Pancreas (tissue), 10 donors: ENCODE results near the gene KANSL3. TPM values are rescaled to one million over a fixed set of nuclear protein-coding genes. Genes with fewer than 3 reads are reported as not detected.

Experiments
- ATAC-seq, 4 donors: fragments of 200-7000 bp; cut with Tn5 transposase; one replicate each; pipeline versions ENCODE4 v1.8.0 to v1.9.1; 2020; ENCODE audit warnings: mild to moderate bottlenecking in 4 of 4, moderate library complexity in 4 of 4
- DNase-seq, 6 donors: peaks; one replicate each; pipeline ENCODE4 v3.0.0-alpha.2; 2020
- FAIRE-seq: peaks from 2 replicates; lab custom pipeline; 2012; peaks lifted over from hg19 to GRCh38; lab: Jason Lieb, UNC
- H3K27ac ChIP-seq, 4 donors: fragments of 200-600 bp; sonication (generic); 1 replicate in 3 of 4; 2 replicates in 1 of 4; pipeline versions ENCODE4 v1.5.0 to v1.8.0; 2020
- H3K27me3 ChIP-seq, 4 donors: fragments of 200-600 bp; one replicate each; pipeline ENCODE4 v1.8.0; 2021
- H3K36me3 ChIP-seq, 3 donors: fragments of 200-600 bp; sonication (generic) in 1 of 3; one replicate each; pipeline versions ENCODE4 v1.5.0 to v1.8.0; 2020 to 2021
- H3K4me1 ChIP-seq, 3 donors: fragments of 200-600 bp; one replicate each; pipeline ENCODE4 v1.8.0; 2021
- H3K4me3 ChIP-seq, 4 donors: fragments of 200-600 bp; sonication (generic) in 2 of 4; one replicate each; pipeline versions ENCODE4 v1.5.0 to v1.8.0; 2020 to 2021
- H3K9me3 ChIP-seq, 4 donors: fragments of 200-600 bp; one replicate each; pipeline ENCODE4 v1.8.0; 2021
- WGBS, 2 donors: extraction: QIAGEN DNeasy Blood & Tissue Kit; methylation state at CpG; one replicate each; pipeline ENCODE4 v1.1.7; 2013; 5-methylcytosine and 5-hydroxymethylcytosine counted together
- intact Hi-C, 3 donors: fragments of 100-400 bp; cut with DNase I; formaldehyde crosslinking; loops; one replicate each; pipeline versions ENCODE4 v1.11.1 to v1.14.2; 2022
- polyA plus RNA-seq, 2 donors: library from polyadenylated mRNA; stranded (reverse); fragments of 200-250 nt; gene quantifications; one replicate each; pipeline ENCODE4 v1.2.3, GENCODE V29; 2013
- total RNA-seq, 6 donors: library from RNA; stranded (reverse); fragmentation: NEBNext Ultra II Directional in 4 of 6; extraction: Animal tissue kit (Norgen Biotek cat#: 25700) in 4 of 6; gene quantifications; one replicate each; pipeline versions ENCODE4 v1.2.1 to v1.2.4, GENCODE V29; 2021 to 2023
- TF ChIP-seq, protein P1 (sequence below), 4 donors: fragments of 200-600 bp; sonication (generic) in 3 of 4; IDR thresholded peaks; one replicate each; pipeline versions ENCODE4 v1.5.0 to v1.8.0; 2021; ENCODE audit warnings: antibody characterized with exemption in 4 of 4
- donor health status: healthy with polysubstance abuse.
- donor health status: DM: no; HTN: no; CAD: no; lungs with moderate emphysema.
- donor health status: DM: no; HTN: no; CAD: no.
- donor health status: control.
- donor health status: control.
- donor health status: Bipolar disorder and iron deficiency.
- donor health status: DM: yes; HTN: yes; CAD: no.
- donor health status: DM: no; HTN: no; CAD: no.
- donor health status: DM: no; HTN: no; CAD: no.
- donor health status: DM: yes; HTN: yes; CAD: no.

The KANSL3 gene
- total and polyA plus RNA-seq, 8 donors = 14.8 to 28.9 (median 19.2) TPM

DNA sequence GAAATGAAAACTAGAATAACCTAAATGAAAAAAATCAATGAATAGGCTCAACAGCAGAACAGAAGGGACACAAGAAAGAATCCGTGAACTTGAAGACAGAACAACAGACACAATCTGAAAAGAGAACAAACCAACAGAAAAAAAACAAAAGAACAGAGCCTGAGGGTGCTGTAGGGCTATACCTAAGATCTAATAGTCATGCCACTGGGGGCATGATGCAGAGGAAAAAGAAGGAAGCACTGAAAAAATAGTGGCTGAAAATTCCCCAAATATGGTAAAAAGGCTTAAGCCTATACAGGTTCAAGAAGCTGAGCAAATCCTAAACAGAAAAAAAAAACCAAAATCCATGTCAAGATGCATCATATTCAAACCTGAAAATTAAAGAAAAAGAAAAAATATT is 50.3 kb downstream of the KANSL3 start:
- DNase-seq = no peak
- TF ChIP-seq, protein P1, sequence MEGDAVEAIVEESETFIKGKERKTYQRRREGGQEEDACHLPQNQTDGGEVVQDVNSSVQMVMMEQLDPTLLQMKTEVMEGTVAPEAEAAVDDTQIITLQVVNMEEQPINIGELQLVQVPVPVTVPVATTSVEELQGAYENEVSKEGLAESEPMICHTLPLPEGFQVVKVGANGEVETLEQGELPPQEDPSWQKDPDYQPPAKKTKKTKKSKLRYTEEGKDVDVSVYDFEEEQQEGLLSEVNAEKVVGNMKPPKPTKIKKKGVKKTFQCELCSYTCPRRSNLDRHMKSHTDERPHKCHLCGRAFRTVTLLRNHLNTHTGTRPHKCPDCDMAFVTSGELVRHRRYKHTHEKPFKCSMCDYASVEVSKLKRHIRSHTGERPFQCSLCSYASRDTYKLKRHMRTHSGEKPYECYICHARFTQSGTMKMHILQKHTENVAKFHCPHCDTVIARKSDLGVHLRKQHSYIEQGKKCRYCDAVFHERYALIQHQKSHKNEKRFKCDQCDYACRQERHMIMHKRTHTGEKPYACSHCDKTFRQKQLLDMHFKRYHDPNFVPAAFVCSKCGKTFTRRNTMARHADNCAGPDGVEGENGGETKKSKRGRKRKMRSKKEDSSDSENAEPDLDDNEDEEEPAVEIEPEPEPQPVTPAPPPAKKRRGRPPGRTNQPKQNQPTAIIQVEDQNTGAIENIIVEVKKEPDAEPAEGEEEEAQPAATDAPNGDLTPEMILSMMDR (IDR thresholded peaks at IDR 0.05) = no peak
- WGBS, 2 donors = 93 to 100% methylated on average over 1 of the region's 1 CpG
- ATAC-seq = no peak
- Histone ChIP-seq H3K9me3 (no peaks in the 10 kb centered on the region), H3K4me3 (no peak overlapping the region), H3K27me3 (no peaks in the 10 kb centered on the region), H3K4me1 (no peaks in the 10 kb centered on the region), H3K36me3 (peaks cover 0 to 4% (median 0%) of the 10 kb centered on the region in 3 donors), H3K27ac (no peak overlapping the region)
- no peak for FAIRE-seq
- intact Hi-C loops = no loop called here

DNA sequence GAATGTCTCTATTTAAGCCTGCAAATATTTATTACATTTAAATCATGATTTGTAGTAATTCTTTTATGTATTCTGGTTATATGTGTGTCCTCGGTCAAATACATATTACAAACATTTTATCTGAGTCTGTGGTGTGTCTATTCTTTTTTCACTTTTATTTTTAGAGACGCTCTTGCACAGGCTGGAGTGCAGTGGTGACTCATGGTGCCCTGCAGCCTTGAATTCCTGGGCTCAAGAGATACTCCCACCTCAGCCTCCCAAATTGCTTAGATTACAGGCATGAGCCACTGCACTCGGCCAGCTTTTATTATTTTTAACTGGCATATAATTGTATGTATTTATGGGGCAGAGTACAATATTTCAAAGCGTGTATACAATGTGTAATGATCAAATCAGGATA is 54.1 kb downstream of the KANSL3 start:
- intact Hi-C loops = no loop called here
- 94 to 96% methylated on average over 4 of the region's 4 CpGs for whole genome bisulfite sequencing, 2 donors
- Histone ChIP-seq H3K27me3 (no peaks in the 10 kb centered on the region), H3K4me1 (no peaks in the 10 kb centered on the region), H3K36me3 (no peaks in the 10 kb centered on the region), H3K27ac (no peak overlapping the region), H3K9me3 (no peaks in the 10 kb centered on the region), H3K4me3 (no peak overlapping the region)
- TF ChIP-seq, protein P1 (IDR thresholded peaks at IDR 0.05) = no peak
- ATAC-seq (no peak), DNase-seq (no peak), FAIRE-seq (no peak)

DNA sequence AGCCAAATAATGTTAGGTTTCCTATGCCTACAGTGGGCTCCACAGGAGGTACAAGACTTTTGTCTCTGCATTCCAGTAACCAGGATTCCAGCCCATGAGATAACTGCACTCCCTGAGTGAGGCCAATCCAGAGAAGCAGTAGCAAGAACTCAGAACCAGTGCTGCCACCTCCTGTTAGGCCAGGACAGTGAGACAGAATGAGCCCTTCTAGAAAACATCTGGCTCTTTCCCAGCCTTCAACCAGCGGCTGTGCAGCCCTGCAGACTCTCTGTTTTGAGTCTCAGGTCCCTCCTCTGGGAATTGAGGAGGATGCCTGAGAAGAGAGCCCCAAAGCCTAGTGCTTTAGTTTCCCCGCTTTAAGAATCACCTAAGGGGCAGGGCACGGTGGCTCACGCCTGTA is 57.3 kb downstream of the KANSL3 start:
- Histone ChIP-seq H3K27ac (no peak overlapping the region), H3K9me3 (no peaks in the 10 kb centered on the region), H3K4me3 (no peak overlapping the region), H3K36me3 (no peaks in the 10 kb centered on the region), H3K27me3 (no peaks in the 10 kb centered on the region), H3K4me1 (no peaks in the 10 kb centered on the region)
- no peak for DNase-seq
- intact Hi-C loops = no loop called here
- no peak for FAIRE-seq
- WGBS, 2 donors = 82 to 89% methylated on average over 4 of the region's 4 CpGs
- TF ChIP-seq, protein P1 (IDR thresholded peaks at IDR 0.05) = no peak
- peak in 1 of 4 donors; percentile 86 for ATAC-seq

DNA sequence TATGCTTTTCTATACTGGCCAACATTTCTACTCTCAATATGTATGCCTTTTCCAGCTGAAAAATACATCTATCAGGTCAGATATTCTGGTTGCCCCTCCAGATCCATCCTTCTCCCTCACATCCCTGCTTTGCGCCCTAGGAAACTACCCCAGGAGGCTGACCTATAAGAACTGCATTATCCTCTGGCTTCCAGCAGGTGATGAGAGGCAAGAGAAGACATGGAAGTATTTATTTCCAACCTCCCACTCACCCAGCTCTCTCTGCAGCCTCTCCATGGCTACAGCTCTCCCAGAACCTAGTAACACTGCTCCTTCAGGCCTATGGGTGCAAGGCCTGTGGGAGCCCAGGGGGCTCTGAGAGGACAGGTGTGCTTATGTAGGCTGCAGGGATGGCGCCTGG is 58.7 kb downstream of the KANSL3 start:
- no peak overlapping the region for H3K27ac ChIP-seq
- no peak for ATAC-seq
- H3K9me3 ChIP-seq = no peaks in the 10 kb centered on the region
- no peaks in the 10 kb centered on the region for H3K4me1 ChIP-seq
- no peak overlapping the region for H3K4me3 ChIP-seq
- intact Hi-C loops = no loop called here
- no peak for DNase-seq
- TF ChIP-seq, protein P1 (IDR thresholded peaks at IDR 0.05) = no peak
- no peaks in the 10 kb centered on the region for H3K27me3 ChIP-seq
- 96 to 98% methylated on average over 2 of the region's 2 CpGs for WGBS, 2 donors
- no peaks in the 10 kb centered on the region for H3K36me3 ChIP-seq
- no peak for FAIRE-seq

DNA sequence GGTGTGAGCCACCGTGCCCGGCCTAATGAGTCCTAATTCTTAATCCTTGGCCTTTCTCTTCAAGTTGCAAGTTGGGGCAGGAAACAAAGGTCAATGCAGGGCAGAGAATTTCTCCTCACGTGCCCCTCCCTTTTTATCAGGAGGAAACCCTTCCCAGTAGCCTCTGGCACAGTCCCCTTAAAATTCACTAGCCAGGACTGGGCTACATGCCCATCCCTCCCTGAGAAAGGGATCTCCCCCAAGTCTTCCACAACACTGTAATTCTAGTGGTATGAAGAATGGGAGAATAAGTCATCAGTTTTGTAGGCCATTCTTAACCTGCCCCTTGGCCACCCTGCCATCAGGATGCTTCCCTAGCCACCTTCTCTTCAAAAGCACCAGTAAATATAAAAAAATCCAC is 59.4 kb downstream of the KANSL3 start:
- TF ChIP-seq, protein P1 (IDR thresholded peaks at IDR 0.05) = no peak
- DNase-seq (no peak), FAIRE-seq (no peak), ATAC-seq (no peak)
- H3K36me3 ChIP-seq = no peaks in the 10 kb centered on the region
- H3K27ac ChIP-seq = no peak overlapping the region
- intact Hi-C loops = no loop called here
- H3K4me1 ChIP-seq = no peaks in the 10 kb centered on the region
- no peaks in the 10 kb centered on the region for H3K27me3 ChIP-seq
- no peaks in the 10 kb centered on the region for H3K9me3 ChIP-seq
- WGBS, 2 donors = 88 to 89% methylated on average over 3 of the region's 3 CpGs
- no peak overlapping the region for H3K4me3 ChIP-seq
